ENCODE data around the gene PRKN.
"Not testable (repeated sequence)": the region's sequence is repeated elsewhere in the genome, so short reads cannot be mapped to it uniquely, and the experiment has no call there.

The PRKN gene

DNA sequence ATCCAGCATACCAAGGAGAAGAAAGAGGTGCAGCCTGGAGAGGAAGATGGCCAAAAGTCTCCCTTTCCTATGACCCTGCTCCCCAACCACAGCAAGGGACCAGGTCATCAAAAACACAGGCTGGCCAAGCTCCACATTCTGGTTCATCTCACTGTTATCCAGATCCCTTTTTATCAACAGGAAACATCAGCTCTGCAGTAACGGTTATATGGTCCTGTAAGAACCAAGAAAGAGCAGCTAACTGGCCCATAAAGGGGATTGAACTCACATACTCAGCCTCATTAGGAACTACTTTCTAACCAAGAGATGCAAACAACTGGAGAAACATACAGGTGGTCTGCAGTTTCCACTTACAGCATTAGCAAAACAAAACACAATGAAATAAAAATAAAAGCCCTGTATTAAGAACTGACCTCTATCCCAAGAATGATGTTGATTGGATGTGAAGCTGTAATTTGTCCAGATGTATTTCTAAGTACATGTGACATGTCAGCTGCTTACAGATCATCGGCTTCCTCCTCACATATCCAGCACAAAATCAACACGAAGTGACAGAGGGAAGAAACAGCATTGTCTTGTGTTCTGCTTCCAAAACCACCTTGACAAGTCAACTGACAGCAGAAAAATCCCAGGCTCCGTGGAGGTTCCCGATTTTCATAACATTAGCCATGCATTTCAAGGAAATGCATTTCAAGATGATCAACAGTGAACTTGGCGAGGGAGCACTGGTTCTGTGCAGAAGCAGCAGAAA is 896.5 kb downstream of the PRKN start:
- TF ChIP-seq, protein P1, sequence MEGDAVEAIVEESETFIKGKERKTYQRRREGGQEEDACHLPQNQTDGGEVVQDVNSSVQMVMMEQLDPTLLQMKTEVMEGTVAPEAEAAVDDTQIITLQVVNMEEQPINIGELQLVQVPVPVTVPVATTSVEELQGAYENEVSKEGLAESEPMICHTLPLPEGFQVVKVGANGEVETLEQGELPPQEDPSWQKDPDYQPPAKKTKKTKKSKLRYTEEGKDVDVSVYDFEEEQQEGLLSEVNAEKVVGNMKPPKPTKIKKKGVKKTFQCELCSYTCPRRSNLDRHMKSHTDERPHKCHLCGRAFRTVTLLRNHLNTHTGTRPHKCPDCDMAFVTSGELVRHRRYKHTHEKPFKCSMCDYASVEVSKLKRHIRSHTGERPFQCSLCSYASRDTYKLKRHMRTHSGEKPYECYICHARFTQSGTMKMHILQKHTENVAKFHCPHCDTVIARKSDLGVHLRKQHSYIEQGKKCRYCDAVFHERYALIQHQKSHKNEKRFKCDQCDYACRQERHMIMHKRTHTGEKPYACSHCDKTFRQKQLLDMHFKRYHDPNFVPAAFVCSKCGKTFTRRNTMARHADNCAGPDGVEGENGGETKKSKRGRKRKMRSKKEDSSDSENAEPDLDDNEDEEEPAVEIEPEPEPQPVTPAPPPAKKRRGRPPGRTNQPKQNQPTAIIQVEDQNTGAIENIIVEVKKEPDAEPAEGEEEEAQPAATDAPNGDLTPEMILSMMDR (IDR thresholded peaks at IDR 0.05; ENCODE audit: low read depth, low read length, missing control alignments) = no peak
- DNase-seq (ENCODE audit: low read depth) = no peak
- H3K4me3 ChIP-seq (ENCODE audit: low read depth, low read length) = no peak overlapping the region

DNA sequence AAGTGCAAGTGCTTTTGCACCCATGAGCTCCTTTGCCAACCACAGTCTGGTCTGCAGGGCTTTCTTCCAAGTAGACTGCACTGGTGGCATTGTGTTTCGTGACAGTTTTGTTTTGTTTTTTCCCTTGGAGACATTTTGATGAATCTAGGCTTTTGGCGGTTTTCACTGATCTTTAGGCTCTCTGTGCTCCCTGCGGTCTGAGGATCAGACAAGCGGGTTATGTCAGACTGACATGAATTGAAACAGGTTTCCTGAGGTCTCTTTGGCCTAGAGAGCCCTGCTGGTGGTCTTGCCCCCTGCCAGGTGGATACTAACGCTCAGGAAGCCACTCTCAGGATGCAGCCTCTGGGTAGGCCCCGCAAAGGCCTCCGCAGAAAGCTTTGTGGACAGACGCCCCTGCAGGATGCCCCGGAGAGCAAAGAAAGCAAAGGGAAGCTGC is 898.3 kb downstream of the PRKN start:
- no peak overlapping the region for H3K4me3 ChIP-seq (ENCODE audit: low read depth, low read length)
- TF ChIP-seq, protein P1 (IDR thresholded peaks at IDR 0.05; ENCODE audit: low read depth, low read length, missing control alignments) = no peak
- no peak for DNase-seq (ENCODE audit: low read depth)

DNA sequence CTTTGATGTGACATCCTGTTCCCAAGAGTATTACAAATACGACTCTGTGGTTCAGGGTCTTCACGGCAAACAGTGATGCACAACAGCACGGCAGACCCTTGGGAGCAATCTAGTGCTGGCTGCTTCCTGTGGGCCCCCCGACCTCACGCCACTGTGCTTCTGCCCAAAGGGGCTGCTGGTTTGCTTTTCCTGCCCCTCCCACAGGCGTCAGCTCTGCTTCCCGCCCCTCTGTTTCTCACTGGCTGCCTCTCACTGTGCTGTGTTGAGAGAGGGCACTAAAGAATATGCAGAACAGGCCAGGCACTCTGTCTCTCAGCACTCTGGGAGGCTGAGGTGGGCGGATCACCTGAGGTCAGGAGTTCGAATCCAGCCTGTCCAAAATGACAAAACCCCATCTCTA is 899.2 kb downstream of the PRKN start:
- H3K4me3 ChIP-seq (ENCODE audit: low read depth, low read length) = no peak overlapping the region
- TF ChIP-seq, protein P1 (IDR thresholded peaks at IDR 0.05; ENCODE audit: low read depth, low read length, missing control alignments) = no peak
- DNase-seq (ENCODE audit: low read depth) = no peak

DNA sequence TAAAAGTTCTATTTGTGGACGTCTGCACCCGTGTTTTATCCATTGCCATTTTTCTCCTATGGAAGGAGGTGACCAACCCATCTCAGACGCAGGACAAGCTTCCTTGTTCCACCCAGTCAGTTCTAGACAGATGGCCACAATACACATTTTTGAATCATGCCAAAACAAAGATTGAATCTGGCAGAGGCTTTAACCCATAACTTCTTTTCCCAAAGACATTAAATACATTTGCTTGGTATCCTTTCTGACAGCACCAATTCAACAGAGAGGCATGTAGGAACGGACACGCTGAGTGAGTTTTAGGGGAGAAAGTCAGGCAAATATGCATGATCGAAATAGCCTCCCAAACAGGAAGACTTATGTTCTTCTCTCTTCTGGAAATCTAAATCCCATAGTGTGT is 901.1 kb downstream of the PRKN start:
- no peak for DNase-seq (ENCODE audit: low read depth)
- H3K4me3 ChIP-seq (ENCODE audit: low read depth, low read length) = no peak overlapping the region
- TF ChIP-seq, protein P1 (IDR thresholded peaks at IDR 0.05; ENCODE audit: low read depth, low read length, missing control alignments) = no peak

DNA sequence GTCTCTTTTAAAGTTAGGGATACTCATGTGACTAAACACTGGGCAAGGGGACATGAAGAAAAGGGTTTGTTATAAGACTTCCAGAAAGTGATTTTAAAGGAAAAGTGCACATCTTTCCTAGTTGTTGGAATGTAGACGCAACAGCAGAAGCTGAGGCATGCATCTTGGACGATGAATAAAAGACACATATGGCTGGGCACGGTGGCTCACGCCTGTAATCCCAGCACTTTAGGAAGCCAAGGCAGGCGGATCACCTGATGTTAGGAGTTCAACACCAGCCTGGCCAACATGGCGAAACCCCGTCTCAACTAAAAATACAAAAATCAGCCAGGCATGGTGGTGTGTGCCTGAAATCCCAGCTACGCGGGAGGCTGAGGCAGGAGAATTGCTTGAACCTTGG is 905.4 kb downstream of the PRKN start:
- not testable (repeated sequence) for DNase-seq (ENCODE audit: low read depth); H3K4me3 ChIP-seq (ENCODE audit: low read depth, low read length)

DNA sequence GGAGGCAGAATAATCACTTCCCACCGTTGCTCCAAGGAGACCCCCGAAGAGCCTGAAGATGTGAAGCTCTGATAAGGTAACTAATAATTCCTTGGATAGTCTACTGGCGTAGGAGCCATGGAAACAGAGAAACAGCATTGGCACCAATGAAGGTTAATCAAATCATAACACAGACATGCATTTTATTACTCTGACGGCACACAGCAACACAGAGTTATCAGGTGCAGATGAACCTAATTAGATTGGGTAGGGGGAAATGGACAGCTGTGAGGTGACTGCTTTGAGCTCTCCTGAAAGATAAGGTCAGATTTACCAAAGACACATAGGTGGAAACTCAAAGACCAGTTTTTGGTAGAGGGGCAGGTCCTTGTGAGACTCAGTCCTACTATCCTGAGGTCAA is 909.7 kb downstream of the PRKN start:
- no peak for DNase-seq (ENCODE audit: low read depth)
- TF ChIP-seq, protein P1 (IDR thresholded peaks at IDR 0.05; ENCODE audit: low read depth, low read length, missing control alignments) = no peak
- H3K4me3 ChIP-seq (ENCODE audit: low read depth, low read length) = no peak overlapping the region

DNA sequence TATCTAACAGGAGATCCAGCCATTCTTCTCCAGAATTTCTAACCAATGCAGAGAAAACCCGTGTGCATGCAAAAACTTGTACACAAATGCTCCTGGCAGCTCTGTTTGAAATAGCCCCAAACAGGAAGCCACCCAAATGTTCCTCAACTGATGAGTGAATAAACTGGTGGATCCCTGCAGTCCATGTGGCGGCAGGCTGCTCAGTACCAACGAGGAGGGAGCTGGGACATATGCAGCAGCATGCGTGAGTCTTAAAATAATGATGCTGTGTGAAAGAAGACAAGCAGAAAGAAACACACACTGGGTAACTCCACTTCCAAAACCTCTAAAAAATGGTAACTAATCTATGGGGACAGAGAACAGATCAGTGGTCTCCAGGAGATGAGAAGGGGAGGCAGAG is 911.6 kb downstream of the PRKN start:
- no peak for DNase-seq (ENCODE audit: low read depth)
- TF ChIP-seq, protein P1 (IDR thresholded peaks at IDR 0.05; ENCODE audit: low read depth, low read length, missing control alignments) = no peak
- no peak overlapping the region for H3K4me3 ChIP-seq (ENCODE audit: low read depth, low read length)

All from GM12864 (cell line).